HG02884 (cell line): Measurements from ENCODE around the gene CHCHD10.

Experiments
- ATAC-seq: cut with Tn5 transposase; IDR thresholded peaks from one replicate; pipeline ENCODE4 v1.9.1; 2021; ENCODE audit warnings: mild to moderate bottlenecking, moderate library complexity; ENCODE audit not compliant: unreplicated experiment

CHCHD10 gene

GRCh38 chr22:23787910-23788309, 20.1 kb upstream of the CHCHD10 start:
- ATAC-seq: no peak

GRCh38 chr22:23787600-23787896, 19.8 kb upstream of the CHCHD10 start:
- no peak for ATAC-seq

- ATAC-seq: peak; percentile 70
These were observed 19.2 kb upstream of the CHCHD10 start, which contains the start of gene SMARCB1 for GRCh38 chr22:23786752-23787599. Gene SMARCB1 (plus strand): TSS chr22:23786966. CDS start chr22:23787170, 204 bp downstream.

GRCh38 chr22:23786261-23786710, 18.5 kb upstream of the CHCHD10 start:
- no peak for ATAC-seq

- ATAC-seq: no peak
These were observed 16.5 kb upstream of the CHCHD10 start for GRCh38 chr22:23784215-23784732.

- no peak for ATAC-seq
These were observed 15.7 kb upstream of the CHCHD10 start for GRCh38 chr22:23783265-23784150.

- ATAC-seq: no peak
These were observed 14.9 kb upstream of the CHCHD10 start for GRCh38 chr22:23782703-23783102.

GRCh38 chr22:23782252-23782651, 14.5 kb upstream of the CHCHD10 start:
- no peak for ATAC-seq

GRCh38 chr22:23781511-23782183, 13.9 kb upstream of the CHCHD10 start:
- no peak for ATAC-seq

- no peak for ATAC-seq
These were observed 13.3 kb upstream of the CHCHD10 start for GRCh38 chr22:23781065-23781464.

GRCh38 chr22:23780146-23780748, 12.5 kb upstream of the CHCHD10 start:
- no peak for ATAC-seq

GRCh38 chr22:23779731-23780130, 12.0 kb upstream of the CHCHD10 start:
- no peak for ATAC-seq

- no peak for ATAC-seq
These were observed 11.3 kb upstream of the CHCHD10 start for GRCh38 chr22:23779083-23779482.

- ATAC-seq: no peak
These were observed 10.8 kb upstream of the CHCHD10 start for GRCh38 chr22:23778577-23778900.

GRCh38 chr22:23777776-23778576, 10.2 kb upstream of the CHCHD10 start:
- ATAC-seq: no peak

GRCh38 chr22:23775779-23776375, 8.1 kb upstream of the CHCHD10 start:
- no peak for ATAC-seq

- no peak for ATAC-seq
These were observed 7.2 kb upstream of the CHCHD10 start for GRCh38 chr22:23774922-23775436.

GRCh38 chr22:23774114-23774921, 6.5 kb upstream of the CHCHD10 start:
- no peak for ATAC-seq
